K562 (cell line): ENCODE measurements around the gene ACADM.

Experiments
- HCFC1 ChIP-seq: IDR thresholded peaks from 2 replicates; pipeline ENCODE4 v1.6.1; 2012; ENCODE audit warnings: low read depth, low read length, improper control_type of control experiment
- YY1 ChIP-seq, 3 experiments: IDR thresholded peaks; 2 replicates each; pipeline ENCODE4 v1.6.1; 2011; ENCODE audit warnings: low read length in 2 of 3, mild to moderate bottlenecking in 2 of 3, moderate library complexity in 2 of 3, borderline replicate concordance in 1 of 3, control low read depth in 1 of 3, low read depth in 1 of 3; ENCODE audit not compliant: insufficient read depth in 3 of 3, insufficient replicate concordance in 2 of 3, control insufficient read depth in 1 of 3, insufficient read length in 1 of 3; ENCODE audit errors: extremely low read depth in 1 of 3

DNA sequence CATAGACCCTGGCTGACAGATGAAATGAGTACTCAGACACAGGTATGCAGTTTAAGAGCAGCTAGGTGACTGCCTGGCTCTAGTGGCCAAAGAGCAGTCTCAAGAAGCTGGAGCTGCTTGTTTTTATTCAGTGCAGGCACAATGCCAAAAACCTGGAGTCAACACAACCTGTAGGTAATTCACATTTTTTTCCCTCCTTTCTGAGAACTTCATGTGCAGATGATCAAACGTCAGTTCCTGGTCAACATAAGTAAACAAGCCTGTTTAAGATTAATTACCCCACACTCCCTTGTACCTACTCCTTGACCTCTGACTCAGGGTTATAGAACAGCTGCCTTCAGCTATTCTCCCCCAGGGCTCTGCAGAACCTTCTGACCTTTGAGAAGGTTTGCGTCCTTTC is 17.3 kb upstream of the ACADM start:
- TF ChIP-seq YY1 (IDR thresholded peaks at IDR 0.05; ENCODE audit: borderline replicate concordance in 1 of 3, control insufficient read depth in 1 of 3, extremely low read depth in 1 of 3, insufficient read depth in 3 of 3, insufficient read length in 1 of 3, insufficient replicate concordance in 2 of 3, low read depth in 1 of 3, low read length in 2 of 3): no peak
- no peak; the same call in 1 of the 2 replicates for TF ChIP-seq HCFC1
